ENCODE data around the gene LARP4. TPM values are rescaled to one million over a fixed set of nuclear protein-coding genes. Genes with fewer than 3 reads are reported as not detected.
A peak's percentile ranks its signal among the peaks of the same experiment; 100 is the strongest.

LARP4 gene
- total RNA-seq, result 10 to 100 TPM; 15.2 to 21.7 (median 18.9) TPM

DNA sequence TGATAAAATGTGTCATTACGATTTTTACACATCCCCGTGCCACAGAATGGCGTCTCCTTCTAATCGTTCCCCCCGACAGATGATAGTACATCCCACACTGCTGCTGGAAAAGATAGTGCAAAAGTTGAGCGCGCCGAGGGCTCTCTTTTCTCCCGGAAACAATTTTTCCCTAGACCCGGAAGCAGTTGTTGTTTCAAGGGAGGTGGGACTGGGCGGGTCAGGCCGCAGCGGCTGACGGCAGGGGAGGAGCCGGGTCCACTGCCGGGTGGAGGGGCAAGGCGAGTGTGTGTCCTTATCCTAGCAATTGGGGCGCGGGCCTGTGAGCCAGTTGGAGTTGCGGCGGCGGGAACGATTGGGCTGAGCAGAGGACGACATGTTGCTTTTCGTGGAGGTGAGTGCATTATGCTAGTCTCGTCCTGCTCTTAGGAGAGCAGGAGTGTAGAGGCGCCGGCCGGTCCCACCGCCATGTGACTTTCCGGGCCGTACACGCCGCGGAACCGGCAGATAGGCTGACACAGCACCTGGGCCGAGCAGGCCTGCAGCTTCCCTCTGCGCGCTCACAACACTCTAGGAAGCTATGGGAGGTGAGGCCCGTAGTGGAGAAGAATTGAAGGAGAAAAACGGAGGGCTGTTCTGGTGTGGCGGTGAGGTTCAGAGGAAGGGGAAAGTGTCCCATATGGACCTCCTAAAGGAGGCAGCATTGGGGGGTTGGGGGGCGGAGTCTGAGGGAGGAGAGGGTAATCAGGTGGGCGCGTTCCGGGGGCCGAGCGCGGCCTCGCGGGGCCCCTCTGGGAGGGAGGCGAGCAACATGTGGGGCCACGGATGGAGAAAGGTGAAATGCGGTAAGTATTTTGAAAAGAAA, at the start of gene LARP4:
TSS of gene LARP4 (plus strand) at position 248 of the 862 bp plus-strand sequence. CDS start at position 374, 126 bp downstream.
- DNase-seq (ENCODE audit: low spot score in 2 of 2), result peak; percentile 93 to 98
- H3K4me3 ChIP-seq (ENCODE audit: low read depth, poor library complexity, severe bottlenecking), result peak within 1 kb of the TSS; percentile 85
- peak in 1 of 2 donors; percentile 19 for TF ChIP-seq POLR2A (IDR thresholded peaks at IDR 0.05)
- TF ChIP-seq, protein P1, sequence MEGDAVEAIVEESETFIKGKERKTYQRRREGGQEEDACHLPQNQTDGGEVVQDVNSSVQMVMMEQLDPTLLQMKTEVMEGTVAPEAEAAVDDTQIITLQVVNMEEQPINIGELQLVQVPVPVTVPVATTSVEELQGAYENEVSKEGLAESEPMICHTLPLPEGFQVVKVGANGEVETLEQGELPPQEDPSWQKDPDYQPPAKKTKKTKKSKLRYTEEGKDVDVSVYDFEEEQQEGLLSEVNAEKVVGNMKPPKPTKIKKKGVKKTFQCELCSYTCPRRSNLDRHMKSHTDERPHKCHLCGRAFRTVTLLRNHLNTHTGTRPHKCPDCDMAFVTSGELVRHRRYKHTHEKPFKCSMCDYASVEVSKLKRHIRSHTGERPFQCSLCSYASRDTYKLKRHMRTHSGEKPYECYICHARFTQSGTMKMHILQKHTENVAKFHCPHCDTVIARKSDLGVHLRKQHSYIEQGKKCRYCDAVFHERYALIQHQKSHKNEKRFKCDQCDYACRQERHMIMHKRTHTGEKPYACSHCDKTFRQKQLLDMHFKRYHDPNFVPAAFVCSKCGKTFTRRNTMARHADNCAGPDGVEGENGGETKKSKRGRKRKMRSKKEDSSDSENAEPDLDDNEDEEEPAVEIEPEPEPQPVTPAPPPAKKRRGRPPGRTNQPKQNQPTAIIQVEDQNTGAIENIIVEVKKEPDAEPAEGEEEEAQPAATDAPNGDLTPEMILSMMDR (IDR thresholded peaks at IDR 0.05), result no peak
- intact Hi-C loops (cut with DNase I; ENCODE audit: low total_unique reads), result no loop called here
- WGBS, 2 donors, result 1% methylated on average over 53 to 54 of the region's 54 CpGs

DNA sequence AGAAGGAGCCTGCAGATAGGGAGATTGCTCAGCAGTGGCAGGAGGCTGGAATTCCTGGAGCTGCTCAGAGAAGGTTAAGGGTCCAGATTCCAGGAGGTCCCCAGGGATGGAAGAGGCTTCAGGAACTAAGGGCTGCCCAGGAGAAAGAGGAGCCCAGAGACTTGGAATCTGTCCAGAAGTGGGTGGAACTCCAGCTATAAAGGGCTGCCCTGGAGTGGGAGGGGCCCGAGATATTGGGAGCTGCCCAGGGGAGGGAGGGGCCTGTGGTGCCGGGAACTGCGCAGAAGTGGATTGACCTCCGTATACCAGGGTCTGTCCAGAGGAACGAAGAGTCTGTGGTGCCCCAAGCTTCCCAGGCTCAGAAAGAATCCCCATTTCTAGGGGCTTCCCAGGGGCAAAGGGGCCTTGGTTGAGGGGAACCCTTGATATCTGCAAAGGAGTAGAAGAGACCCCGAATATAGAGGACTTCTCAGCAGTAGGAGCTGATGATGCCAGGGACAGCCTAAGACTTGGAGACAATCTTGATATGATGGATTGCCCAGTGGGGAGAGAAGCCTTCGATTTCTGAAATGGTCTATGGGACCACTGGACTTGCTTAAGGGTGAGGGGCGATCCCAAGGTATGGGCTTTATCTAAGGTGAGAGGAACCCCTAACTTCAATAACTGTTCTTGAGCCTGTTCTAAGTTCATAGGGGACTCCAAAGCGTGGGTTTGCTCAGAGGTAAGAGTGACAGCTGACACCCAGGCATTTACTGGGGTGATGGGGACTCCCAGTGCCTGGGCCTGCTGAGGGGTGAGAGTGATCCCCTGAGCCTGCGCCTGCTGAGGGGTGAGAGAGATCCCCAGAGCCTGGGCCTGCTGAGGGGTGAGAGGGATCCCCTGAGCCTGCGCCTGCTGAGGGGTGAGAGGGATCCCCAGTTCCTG, 49.3 kb upstream of the LARP4 start:
- intact Hi-C loops (cut with DNase I; ENCODE audit: low total_unique reads), result no loop called here
- WGBS, 2 donors, result 85 to 89% methylated on average over 11 of the region's 11 CpGs

DNA sequence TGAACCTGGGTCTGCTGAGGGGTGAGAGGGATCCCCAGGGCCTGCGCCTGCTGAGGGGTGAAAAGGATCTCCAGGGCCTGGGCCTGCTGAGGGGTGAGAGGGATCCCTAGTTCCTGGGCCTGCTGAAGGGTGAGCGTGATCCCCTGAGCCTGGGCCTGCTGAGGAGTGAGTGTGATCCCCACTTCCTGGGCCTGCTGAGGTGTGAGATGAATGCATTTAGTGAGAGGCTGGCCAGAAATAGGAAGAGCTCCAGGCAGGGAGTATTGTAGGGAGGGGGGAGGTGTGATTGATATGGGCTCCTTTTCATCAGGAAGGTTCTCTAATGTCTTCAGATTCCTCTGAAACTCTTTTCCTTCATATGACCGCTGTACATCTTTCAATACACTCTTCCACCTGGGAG, 47.3 kb upstream of the LARP4 start:
- intact Hi-C loops (cut with DNase I; ENCODE audit: low total_unique reads), result no loop called here
- DNase-seq (ENCODE audit: low spot score in 2 of 2), result no peak
- 94 to 99% methylated on average over 3 of the region's 3 CpGs for WGBS, 2 donors
- TF ChIP-seq, protein P1 (IDR thresholded peaks at IDR 0.05), result no peak
- TF ChIP-seq POLR2A (IDR thresholded peaks at IDR 0.05), result no peak
- no peak overlapping the region for H3K4me3 ChIP-seq (ENCODE audit: low read depth, poor library complexity, severe bottlenecking)

More for the DNA sequence above, 49.3 kb upstream of the LARP4 start:
- DNase-seq (ENCODE audit: low spot score in 2 of 2), result no peak
- no peak overlapping the region for H3K4me3 ChIP-seq (ENCODE audit: low read depth, poor library complexity, severe bottlenecking)
- TF ChIP-seq, protein P1 (IDR thresholded peaks at IDR 0.05), result no peak
- no peak for TF ChIP-seq POLR2A (IDR thresholded peaks at IDR 0.05)

DNA sequence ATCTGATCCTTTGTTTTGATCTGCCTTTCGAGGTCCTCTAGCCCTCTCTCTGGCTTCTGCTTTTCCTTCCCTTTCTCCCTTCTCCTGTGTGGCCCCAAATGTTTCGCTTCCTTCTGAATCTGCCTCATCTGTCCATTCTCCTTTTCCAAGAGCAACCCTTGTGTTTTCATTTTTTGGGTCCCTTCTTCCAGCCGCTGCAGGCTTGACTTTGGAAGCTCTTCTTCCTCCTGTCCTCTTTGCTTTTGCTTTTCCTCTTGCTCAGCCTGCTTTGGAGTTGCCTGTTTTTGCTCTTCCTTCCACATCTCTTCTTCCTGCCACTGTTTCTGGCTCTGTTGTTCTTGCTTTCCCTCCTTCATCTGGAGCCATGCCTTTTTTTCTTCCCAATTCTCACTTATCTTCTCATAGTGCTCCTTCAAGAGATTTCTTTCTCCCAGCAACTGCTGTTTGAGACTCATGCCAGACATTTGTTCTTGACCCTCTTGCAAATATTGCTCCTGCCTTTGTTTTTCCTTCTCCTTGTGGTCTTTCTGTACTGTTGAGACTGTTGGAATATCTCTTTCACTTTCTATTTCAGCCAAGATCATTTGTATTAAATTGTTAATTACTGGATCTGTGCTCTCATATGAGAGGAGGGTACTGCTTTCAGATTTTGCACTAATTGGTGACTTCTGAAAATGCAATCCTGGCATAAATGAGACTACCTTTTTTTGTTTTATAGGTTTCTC, 46.7 kb upstream of the LARP4 start:
- 83 to 91% methylated on average over 3 of the region's 3 CpGs for WGBS, 2 donors
- no peak for DNase-seq (ENCODE audit: low spot score in 2 of 2)
- TF ChIP-seq, protein P1 (IDR thresholded peaks at IDR 0.05), result no peak
- no peak for TF ChIP-seq POLR2A (IDR thresholded peaks at IDR 0.05)

DNA sequence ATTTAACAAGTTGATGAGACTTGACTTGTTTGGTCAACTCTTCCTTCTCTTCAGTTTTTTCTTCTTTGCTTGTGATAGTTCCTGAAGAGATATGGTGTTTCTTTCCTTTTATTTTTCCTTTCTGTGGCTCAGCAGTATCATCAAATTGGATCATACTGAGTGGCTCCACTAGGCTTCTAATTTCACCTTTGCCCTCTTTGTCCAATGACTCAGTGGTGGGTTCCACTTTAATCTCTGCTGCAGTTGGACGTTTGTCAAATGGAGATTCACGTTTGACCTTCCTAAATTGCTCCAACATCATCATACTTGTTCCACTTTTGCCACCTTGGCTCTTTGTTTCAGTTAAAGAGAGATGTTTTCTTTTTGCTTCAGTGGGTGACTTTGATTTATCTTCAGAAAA, 45.8 kb upstream of the LARP4 start:
- intact Hi-C loops (cut with DNase I; ENCODE audit: low total_unique reads), result no loop called here
- no peak for TF ChIP-seq POLR2A (IDR thresholded peaks at IDR 0.05)
- TF ChIP-seq, protein P1 (IDR thresholded peaks at IDR 0.05), result no peak
- no peak for DNase-seq (ENCODE audit: low spot score in 2 of 2)
- no peak overlapping the region for H3K4me3 ChIP-seq (ENCODE audit: low read depth, poor library complexity, severe bottlenecking)
- WGBS, 2 donors, result 70 to 75% methylated on average over 2 of the region's 2 CpGs

More for the DNA sequence above, 46.7 kb upstream of the LARP4 start:
- intact Hi-C loops (cut with DNase I; ENCODE audit: low total_unique reads), result no loop called here
- H3K4me3 ChIP-seq (ENCODE audit: low read depth, poor library complexity, severe bottlenecking), result no peak overlapping the region

Data from lower leg skin (tissue), 4 donors.